Cerebellar cortex (tissue), 1 donor: Measurements from ENCODE around the gene CLIC4.
A peak's percentile ranks its signal among the peaks of the same experiment; 100 is the strongest.
"Not testable (repeated sequence)": the region's sequence is repeated elsewhere in the genome, so short reads cannot be mapped to it uniquely, and the experiment has no call there.

ENCODE experiments used
- DNase-seq: peaks from one replicate; pipeline ENCODE4 v3.0.0-alpha.2; 2015; ENCODE audit warnings: low spot score

Gene CLIC4

DNA sequence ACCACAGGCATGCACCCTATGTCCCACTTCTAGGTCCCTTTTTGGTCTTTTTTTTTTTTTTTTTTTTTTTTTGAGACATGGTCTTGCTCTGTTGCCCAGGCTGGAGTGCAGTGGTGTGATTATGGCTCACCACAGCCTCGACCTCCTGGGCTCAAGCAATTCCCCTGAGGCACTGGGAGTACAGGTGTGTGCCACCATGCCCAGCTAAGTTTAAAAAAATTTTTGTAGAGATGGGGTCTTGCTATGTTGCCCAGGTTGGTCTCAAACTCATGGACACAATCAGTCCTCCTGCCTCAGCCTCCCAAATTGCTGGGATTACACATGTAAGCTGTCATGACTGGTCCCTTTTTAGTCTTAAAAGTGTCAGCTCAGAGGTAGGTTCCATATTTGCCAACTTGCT, 75.0 kb downstream of the CLIC4 start:
- DNase-seq = not testable (repeated sequence)

DNA sequence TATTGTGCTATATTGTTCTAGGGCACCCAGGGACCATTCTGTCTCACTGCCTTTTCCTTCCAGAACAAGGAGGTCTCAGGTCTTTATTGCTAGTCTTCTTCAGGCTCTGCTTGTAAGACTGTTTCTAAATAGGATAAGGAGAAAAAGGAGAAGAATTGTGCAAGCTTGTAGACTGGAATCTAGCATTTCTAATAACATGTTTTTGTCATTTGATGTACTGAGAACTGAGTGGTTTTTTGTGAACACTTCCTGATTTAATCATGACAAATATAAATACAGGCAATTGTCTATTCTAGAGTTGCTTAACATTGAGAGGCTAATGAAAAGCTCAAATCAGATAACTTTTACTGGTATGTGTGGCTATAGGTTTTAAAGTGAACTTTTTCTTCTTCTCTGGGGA, 77.6 kb downstream of the CLIC4 start:
- no peak for DNase-seq

DNA sequence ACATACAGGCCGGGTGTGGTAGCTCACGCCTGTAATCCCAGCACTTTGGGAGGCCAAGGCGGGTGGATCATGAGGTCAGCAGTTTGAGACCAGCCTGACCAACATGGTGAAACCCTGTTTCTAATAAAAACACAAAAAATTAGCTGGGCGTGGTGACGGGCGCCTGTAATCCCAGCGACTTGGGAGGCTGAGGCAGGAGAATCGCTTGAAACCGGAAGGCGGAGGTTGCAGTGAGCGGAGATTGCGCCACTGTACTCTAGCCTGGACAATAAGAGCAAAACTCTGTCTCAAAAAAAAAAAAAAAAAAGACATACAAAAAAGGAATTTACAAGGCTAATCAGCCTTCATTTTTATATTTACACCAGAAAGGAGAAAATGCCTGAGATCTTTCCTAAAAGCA, 78.2 kb downstream of the CLIC4 start:
- not testable (repeated sequence) for DNase-seq

DNA sequence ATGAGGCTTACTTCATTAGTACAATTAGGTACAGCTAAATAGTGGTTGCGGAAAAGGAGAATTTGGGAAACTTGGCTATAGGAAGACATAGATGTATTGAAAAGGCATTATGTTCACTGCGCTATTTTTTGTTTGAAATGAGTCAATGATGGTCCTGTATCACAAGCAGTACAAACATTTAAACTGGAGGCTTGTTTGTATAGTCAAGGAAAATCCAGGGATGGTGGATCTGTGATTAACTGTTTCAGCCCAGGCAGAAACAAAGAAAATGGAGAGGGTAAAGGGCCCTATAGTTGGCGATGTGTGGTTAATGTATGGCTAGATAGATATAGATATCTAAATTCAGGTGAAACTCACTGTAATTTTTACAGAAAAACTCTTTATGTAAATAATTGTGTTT, 79.9 kb downstream of the CLIC4 start:
- no peak for DNase-seq

DNA sequence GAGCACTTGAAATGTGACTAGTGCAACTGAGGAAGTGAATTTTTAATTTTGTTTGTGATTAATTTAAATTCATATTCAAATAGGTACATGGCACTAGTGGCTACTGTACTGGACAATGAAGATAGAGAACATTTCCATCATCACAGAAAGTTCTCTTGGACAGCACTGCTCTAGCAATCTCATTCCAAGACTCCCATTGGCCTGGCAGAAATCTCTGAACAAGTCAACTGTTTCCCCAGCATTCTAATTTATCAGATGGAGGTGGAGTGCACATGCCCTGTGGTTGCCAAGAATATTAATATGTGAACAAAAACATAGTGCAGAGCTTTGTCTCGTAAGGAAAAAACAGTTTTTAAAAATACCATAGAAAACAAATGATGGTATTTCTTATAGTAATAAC, 81.3 kb downstream of the CLIC4 start:
- DNase-seq = no peak

DNA sequence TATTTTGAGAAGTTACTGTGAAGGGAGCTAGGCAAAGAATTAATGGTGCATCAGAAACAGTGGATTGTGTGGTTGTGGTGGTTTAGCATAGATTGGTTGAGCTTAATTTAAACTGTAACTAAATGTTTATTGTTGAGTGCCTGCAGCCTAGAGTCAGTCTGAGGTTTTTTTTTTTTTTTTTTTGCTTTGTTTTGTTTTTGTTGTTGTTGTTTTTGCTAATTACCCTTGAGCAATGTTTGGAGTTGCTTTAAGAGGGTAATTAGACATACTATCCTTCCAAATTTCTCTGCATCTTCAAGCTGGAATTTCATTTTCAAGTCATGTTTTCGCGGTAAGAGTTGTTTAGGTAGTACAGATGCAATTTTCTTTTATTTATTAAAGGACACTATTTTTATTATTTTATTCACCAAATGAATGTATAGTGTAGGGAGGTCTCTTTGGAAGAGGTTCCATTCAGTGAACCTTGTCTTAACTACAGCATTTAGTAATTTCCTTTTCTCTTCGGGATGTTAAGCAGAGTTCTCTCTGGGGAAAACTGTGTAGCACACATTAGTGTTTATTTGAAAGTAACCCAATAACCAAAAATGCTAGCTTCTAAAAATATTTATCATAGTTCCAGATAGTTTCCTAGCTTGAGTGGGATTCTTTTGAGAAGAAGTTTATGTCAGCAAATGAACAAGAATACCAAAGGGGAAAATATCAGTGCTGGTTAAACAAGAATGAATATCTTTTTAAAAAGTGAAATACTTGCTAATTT, 82.3 kb downstream of the CLIC4 start:
- DNase-seq = no peak

DNA sequence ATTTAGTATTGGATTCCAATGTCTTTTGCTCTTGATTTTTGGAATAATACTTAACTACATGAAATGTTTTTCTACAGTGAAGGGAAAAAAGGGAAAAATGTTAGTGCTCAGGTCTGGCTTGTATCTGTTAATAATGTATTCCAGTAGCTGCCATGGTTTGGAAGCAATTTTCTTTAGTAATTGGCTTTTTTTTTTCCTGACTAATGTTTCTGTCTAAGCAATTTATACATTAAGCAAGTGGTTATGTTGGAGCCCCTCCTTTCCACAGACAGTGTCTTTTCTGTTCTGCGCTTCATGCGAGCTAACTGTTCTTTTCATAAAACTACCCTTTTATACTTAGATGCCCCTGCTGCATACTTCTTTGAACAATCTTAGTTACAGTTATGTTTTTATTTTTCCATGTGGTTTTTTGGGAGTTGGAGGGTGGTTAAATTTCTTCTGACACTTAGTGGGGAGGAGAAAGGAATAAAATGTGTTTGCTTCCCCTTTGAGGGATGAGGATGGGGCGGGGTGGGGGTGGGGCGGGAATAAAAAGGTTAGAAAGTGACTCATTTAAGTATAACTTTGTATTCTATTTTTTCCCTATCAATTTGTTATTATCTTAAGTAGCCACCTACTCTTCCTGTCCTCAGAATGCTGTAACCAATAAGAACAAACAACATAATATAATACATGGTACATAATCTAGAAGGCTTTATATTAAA, 83.1 kb downstream of the CLIC4 start:
- DNase-seq = no peak

DNA sequence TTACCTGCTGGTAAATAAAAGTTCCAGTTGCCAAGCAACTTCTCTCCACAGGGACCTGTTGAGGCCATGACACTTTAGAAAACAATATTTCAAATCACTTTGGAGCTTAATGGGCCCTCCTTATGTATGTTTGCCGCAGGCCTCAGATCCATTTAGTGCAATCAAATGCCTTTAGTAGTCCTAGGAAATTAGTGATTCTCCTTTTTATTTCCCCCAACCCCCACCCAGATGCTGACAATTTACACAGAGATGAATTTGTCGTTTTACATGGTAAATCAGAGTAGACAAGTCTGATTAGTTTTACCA, 83.6 kb downstream of the CLIC4 start:
- no peak for DNase-seq

DNA sequence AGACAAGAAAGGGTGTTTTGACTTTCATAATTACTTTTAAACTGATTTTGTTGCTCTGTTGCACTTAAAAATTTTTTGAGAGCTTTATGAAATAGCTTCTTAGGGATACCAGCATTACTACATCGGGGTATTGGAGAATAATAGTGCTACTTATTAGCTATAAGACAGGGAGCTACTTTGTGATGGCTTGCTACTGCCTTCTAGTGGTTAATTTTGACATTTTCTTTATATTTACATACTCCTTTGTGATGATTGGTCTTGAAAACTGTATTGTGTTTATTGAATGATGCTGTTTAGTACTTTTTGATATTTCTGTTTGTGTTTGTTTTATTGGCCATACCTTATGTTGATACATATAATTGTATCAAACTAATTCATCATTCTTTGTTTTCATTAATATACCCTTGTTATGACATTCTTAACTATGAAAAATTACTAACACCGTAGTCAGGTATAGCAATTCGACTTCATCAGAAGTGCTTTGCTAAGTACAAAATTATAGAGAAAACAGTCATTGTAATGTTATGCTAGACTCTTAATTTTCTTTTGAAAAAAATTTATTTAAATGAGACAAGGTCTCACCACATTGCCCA, 85.5 kb downstream of the CLIC4 start:
- peak; percentile 62 for DNase-seq

DNA sequence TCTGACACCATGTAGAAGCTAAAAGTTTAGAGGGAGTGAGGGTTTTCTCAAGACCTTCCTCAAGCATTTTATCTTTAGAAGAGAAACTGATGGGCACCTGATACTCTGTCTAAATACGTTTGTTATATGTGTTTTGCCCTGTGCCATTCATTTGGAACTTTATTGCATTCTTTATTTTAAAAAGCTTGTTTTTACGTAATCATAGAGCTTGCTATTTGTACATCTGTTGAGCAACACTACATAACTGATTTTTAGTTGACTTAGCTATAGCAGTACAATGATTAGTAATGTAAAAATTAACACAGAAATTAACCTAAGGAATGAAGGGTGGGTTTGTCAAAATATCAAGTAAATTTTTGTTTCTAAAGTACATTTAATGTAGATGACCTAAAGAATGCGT, 96.3 kb downstream of the CLIC4 start:
- no peak for DNase-seq

DNA sequence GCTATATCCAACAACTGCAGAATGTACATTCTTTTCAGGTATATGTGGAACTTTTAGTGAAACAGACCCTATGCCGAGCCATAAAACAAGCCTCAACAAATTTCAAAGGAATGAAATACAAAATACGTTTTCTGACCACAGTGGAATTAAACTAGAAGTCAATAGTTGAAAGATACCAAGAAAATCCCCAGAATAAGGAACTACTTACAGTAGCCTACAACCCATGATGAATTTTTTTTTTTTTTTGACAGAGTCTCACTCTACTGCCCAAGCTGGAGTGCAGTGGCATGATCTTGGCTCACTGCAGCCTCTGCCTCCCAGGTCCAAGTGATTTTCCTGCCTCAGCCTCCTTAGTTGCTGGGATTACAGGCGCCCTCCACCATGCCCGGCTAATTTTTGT, 101.4 kb downstream of the CLIC4 start:
- no peak for DNase-seq

DNA sequence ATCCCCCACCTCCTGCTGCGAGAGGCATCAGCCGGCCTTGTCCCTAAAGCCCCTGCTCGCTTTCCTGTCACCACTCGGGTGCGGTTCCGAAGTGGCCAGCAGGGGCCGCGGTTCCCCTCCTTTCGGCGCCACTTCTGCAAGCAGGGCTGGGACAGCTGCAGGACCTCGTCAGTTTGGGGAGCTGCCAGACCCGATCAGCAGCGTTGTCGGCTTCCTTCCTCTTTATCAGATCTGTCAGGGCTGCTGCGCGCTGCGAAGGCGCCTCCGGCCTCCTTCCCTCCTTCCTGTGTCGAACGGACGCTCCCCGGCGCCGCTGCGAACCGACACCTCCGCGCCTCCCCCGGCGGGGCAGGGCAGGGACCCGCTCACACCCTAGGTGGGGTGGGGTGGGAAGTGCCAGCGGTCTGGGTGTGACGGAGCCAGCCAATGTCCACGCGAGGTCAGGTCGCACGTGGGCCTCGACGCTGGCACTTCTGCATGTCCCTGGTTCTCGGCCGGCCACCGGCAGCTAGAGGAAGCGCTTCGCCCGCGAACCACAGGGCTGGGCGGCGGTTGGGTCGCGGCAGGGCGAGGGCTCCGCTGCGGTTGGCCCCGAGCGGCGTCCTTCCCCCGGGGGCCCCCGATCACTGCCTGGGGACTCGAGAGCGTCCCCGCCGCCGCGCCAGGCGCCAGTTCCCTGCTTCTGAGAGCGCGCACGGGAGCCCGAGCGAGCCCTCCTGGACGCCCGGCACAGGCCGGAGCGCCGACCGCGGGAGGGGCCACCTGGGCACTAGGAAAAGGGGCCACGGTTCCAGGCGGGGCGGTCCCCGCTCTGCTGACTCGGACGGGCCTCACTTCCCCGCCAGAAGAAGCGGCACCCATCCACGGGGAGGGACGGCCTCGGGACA, 103.0 kb downstream of the CLIC4 start:
- peak; percentile 59 for DNase-seq

DNA sequence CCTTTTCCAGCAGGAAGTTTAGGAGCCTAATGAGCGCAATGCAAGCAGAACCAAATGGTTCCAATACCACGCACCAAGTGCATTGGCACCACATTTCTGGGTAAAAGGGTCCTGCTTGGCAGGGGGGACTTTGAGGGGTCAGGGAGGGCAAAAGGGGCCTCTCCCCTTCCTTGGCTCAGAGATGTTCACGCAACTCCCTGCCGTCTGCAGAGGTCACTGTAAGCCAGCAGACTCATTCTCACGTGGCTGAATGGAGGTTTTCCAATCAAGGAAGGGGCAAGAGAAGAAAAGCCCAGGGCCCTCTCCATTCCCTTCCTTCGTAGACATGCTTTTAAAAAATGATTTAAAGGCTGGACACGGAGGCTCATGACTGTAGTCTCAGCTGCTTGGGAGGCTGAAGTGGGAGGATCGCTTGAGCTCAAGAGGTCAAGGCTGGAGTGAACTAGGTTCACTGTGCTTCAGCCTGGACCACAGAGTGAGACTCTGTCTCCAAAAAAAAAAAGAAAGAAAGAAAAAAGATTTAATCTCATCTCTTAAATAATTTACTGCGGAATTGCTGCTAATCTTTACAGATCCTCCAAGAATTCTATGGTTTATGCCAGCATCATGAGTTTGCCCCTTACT, 104.5 kb downstream of the CLIC4 start:
- peak; percentile 20 for DNase-seq

DNA sequence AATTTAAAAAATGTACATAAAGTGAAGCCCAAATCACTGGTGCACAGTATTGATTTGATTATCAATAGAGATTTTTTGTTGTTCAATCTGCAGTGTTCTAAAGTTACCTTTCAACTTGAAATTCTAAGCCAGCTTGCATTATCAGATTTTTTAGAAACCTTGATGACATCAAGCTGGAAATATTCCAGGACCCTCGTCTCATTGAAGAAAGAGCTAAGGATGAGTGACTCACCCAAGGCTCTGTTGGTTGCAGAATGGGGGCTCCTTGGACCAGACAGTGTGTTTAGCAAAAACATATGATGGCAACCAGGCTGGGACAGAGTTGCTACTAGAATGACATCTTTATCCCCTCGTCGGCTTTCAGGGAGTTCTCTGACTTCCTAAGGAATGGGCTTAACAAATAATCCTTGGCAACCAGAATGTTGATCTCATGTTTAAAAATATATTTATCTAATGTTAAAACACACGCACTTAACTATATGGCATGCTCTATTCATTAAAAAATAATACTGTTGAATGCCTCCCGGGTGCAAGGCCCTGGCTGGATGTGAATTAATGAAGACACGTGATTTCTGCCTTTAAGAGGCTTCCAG, 105.2 kb downstream of the CLIC4 start:
- DNase-seq = no peak

DNA sequence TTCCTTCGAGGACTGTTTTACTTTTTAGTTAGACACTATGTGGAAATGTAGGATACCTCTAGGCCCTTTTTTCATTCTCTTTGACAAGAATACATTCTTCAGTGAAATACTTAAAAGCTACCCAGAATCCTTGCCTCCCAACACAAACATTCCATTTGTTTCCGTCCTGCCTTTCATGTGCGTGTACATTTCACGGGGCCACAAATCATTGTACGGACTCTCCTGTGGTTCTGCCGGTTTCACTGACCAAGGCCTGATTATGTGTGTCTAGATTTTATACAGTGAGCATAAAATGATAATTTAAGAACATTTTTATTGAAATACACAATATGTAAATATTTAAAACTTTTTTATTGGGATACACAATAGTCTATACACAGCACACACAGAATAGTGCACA, 108.4 kb downstream of the CLIC4 start:
- DNase-seq = no peak

DNA sequence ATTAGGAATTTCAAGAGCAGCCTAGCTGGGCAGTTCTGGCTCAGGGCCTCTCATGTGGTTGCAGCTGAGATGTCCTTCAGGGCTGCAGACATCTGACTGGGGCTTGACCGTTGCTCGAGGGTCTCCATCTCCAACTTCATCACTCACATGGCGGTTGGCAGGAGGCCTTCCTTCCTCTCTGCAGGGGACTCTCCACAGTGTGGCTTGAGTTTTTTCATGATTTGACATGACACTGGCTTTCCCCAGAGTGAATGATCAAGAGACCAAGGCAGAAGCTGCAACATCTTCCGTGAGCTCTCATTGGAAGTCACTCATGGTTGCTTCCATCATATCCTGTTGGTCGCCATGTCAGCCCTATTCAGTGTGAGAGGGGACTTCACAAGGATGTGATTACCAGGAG, 110.2 kb downstream of the CLIC4 start:
- no peak for DNase-seq

DNA sequence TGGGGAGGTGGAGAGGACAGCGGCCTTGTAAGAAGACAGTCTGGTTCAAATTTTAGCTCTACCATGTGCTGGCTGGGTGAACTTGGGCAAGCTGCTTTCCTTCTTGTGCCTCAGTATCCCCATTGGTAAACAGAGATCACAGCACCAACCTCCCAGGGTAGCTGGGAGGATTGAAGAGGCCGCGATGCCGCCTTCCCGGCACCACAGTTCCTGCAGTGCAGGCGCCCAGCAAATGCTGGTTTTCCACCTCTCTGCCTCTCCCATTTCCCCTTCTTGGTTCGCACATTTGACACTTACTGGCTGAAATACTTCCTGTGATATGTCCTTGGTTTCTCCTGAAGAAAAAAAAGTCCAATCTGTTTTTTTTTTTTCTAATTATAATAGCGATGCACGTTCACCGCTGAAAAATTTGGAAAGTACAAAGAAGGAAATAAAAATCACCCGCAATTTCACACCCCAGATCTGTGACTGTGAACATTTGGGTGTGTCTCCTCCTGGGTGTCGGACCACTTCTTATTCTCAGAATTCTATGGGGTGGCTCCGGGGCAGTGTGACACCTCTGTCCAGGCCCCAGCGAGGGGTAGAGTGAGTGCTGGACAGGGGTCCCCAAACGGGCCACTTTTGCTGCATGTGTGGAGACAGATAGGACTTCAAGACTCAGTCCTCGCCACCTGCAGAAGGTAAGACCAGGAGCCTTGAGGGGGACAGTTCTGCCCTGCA, 111.7 kb downstream of the CLIC4 start:
- no peak for DNase-seq

DNA sequence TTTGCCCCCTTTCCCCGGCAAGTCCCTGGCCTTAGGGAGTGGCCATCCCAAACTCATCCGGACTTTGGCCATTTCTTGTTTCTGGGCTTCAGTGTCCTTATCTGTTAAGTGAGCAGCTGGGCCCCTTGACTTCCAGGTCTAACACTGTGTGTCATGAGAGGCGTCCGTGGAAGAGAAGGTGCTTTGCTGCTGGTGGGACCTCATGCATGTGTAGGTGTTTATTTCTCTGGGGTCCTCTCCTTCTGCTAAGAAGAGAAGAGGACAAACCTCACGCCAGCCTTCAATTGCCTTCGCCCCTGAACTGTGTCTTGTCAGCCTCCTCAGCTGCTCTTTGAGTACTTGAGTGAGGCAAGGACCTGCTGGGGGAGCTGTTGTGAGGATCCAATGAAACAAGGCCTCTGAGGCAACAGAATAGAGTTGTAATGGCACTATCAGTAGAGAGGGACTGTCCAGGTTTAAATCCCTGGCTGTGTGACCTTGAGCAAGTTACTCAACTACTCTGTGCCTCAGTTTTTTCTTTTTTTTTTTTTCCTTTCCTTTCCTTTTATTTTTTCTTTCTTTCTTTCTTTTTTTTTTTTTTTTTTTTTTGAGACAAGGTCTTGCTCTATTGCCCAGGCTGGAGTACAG, 112.4 kb downstream of the CLIC4 start:
- DNase-seq = peak; percentile 18

DNA sequence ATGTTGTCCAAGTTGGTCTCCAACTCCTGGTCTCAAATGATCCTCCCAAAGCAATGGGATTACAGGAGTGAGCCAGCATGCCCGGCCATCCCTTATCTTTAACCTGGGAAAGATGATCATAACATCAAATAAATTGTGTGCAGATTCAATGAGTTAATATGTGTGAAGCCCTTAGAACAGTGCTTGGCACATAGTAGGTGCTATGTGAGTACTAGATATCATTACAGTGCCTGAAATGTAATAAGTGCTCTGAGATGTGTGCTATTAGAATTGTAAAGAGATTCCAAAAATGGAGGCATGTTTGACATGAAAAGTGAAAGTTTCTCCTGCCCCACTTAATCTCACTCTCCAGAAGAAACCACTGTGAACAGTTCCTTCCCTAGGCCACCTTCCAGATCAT, 113.0 kb downstream of the CLIC4 start:
- DNase-seq = no peak
